ENCODE measurements around the gene MEIS1.

Gene MEIS1

GRCh38 chr2:66497431-66498288, 62.7 kb downstream of the MEIS1 start:
- no peak overlapping the region for H3K4me3 ChIP-seq (ENCODE audit: low read depth, low read length)
- H3K27ac ChIP-seq: no peak overlapping the region
- H3K36me3 ChIP-seq: no peaks in the 10 kb centered on the region
- no peaks in the 10 kb centered on the region for H3K9me3 ChIP-seq (ENCODE audit: severe bottlenecking)
- peak; percentile 44 for TF ChIP-seq CTCF (IDR thresholded peaks at IDR 0.05; ENCODE audit: low read depth, low read length)
- DNase-seq: no peak
- no peaks in the 10 kb centered on the region for H3K27me3 ChIP-seq (ENCODE audit: insufficient read depth, low read depth, severe bottlenecking)

GRCh38 chr2:66498289-66498975, 63.5 kb downstream of the MEIS1 start:
- DNase-seq: peak; percentile 50
- no peak overlapping the region for H3K27ac ChIP-seq
- no peak overlapping the region for H3K4me3 ChIP-seq (ENCODE audit: low read depth, low read length)
- no peaks in the 10 kb centered on the region for H3K36me3 ChIP-seq
- no peaks in the 10 kb centered on the region for H3K9me3 ChIP-seq (ENCODE audit: severe bottlenecking)
- H3K27me3 ChIP-seq (ENCODE audit: insufficient read depth, low read depth, severe bottlenecking): no peaks in the 10 kb centered on the region
- no peak for TF ChIP-seq CTCF (IDR thresholded peaks at IDR 0.05; ENCODE audit: low read depth, low read length)

- H3K27ac ChIP-seq: no peak overlapping the region
- no peak for TF ChIP-seq CTCF (IDR thresholded peaks at IDR 0.05; ENCODE audit: low read depth, low read length)
- H3K36me3 ChIP-seq: no peaks in the 10 kb centered on the region
- H3K9me3 ChIP-seq (ENCODE audit: severe bottlenecking): no peaks in the 10 kb centered on the region
- no peaks in the 10 kb centered on the region for H3K27me3 ChIP-seq (ENCODE audit: insufficient read depth, low read depth, severe bottlenecking)
- H3K4me3 ChIP-seq (ENCODE audit: low read depth, low read length): no peak overlapping the region
- DNase-seq: no peak
Measured at GRCh38 chr2:66501267-66501666, 66.3 kb downstream of the MEIS1 start.

GRCh38 chr2:66506265-66506664, 71.3 kb downstream of the MEIS1 start:
- no peak for DNase-seq
- Histone ChIP-seq H3K9me3 (ENCODE audit: severe bottlenecking) (no peaks in the 10 kb centered on the region), H3K27ac (no peak overlapping the region), H3K36me3 (no peaks in the 10 kb centered on the region), H3K27me3 (ENCODE audit: insufficient read depth, low read depth, severe bottlenecking) (no peaks in the 10 kb centered on the region), H3K4me3 (ENCODE audit: low read depth, low read length) (no peak overlapping the region)
- no peak for TF ChIP-seq CTCF (IDR thresholded peaks at IDR 0.05; ENCODE audit: low read depth, low read length)

GRCh38 chr2:66507673-66508201, 72.8 kb downstream of the MEIS1 start:
- no peak for DNase-seq
- no peak overlapping the region for H3K27ac ChIP-seq

More at GRCh38 chr2:66507673-66508201, 72.8 kb downstream of the MEIS1 start:
- no peak overlapping the region for H3K4me3 ChIP-seq (ENCODE audit: low read depth, low read length)
- no peaks in the 10 kb centered on the region for H3K9me3 ChIP-seq (ENCODE audit: severe bottlenecking)
- H3K27me3 ChIP-seq (ENCODE audit: insufficient read depth, low read depth, severe bottlenecking): no peaks in the 10 kb centered on the region
- TF ChIP-seq CTCF (IDR thresholded peaks at IDR 0.05; ENCODE audit: low read depth, low read length): no peak
- no peaks in the 10 kb centered on the region for H3K36me3 ChIP-seq
